Stimulated activated CD8-positive, alpha-beta memory T cell treated with anti-CD3 and anti-CD28 coated beads, Interleukin-7, amount 100 ng/mL, for 4 hours (primary cell): Measurements from ENCODE around the gene SNIP1.
"Not testable (repeated sequence)": the region's sequence is repeated elsewhere in the genome, so short reads cannot be mapped to it uniquely, and the experiment has no call there.

ENCODE experiments used
- DNase-seq, 2 donors: peaks; one replicate each; pipeline ENCODE4 v3.0.0-alpha.2; 2020; ENCODE audit warnings: low read depth in 2 of 2

Gene SNIP1

GRCh38 chr1:37559957-37560379 is 5.9 kb upstream of the SNIP1 start:
- not testable (repeated sequence) for DNase-seq

DNA sequence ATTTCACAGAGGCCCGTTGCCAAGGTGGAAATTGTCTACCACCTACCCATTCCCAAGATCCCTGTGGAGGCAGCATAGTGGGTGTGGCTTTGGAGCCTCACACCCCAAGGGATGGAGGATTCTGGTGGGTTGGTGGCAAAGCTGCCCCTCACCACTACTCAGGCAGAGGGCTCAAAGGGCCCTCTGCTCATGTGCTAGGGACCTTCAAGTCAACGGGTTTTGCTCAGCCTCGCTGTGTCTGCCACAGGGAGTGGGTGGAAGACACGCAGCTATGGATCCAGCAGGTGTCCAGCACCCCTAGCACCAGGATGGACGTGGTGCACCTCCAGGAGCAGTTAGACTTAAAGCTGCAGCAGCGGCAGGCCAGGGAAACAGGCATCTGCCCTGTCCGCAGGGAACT is 5.0 kb upstream of the SNIP1 start:
- no peak for DNase-seq

- DNase-seq = no peak
Observed at GRCh38 chr1:37558411-37558810, 4.3 kb upstream of the SNIP1 start.

DNA sequence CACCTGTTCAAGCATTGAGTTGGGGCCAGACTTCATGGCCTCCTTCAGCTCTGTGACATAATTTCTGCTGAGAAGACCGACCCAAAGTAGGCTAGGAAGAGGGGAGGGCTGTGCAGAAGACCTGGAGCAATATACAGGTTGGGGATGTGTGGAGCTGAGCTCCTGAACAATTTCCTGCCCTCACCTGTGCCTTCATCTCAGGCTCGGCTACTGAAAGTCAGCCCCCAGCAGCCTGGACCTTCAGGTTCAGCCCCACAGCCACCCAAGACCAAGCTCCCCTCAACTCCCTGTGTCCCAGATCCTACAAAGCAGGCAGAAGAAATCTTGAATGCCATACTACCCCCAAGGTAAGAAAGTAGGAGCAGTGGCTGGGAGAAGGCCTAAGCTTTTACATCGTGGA is 3.3 kb upstream of the SNIP1 start:
- DNase-seq = no peak

- DNase-seq = peak in 1 of 2 donors; percentile 0
Observed at GRCh38 chr1:37556712-37557196, 2.7 kb upstream of the SNIP1 start, which contains the start of gene DNALI1. Gene DNALI1, plus strand, starts transcription at chr1:37556940. Its CDS starts 55 bp downstream, at chr1:37556995.

- DNase-seq = no peak
Observed at GRCh38 chr1:37553598-37553926, 531 bp downstream of the SNIP1 start.

GRCh38 chr1:37549341-37549740 is 4.8 kb downstream of the SNIP1 start:
- no peak for DNase-seq

DNA sequence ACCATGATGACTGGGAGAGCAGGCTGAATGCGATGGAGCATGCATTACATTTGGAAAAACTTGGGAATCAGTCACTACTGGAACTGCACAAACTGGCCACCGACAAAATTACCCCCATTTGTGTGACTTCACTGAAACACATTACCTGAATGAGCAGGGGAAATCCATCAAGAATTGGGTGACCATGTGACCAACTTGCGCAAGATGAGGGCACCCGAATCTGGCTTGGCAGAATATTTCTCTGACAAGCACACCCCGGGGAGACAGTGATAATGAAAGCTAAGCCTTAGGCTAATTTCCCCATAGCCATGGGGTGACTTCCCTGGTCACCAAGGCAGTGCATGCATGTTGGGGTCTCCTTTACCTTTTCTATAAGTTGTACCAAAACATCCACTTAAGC is 9.1 kb downstream of the SNIP1 start:
- DNase-seq = no peak

DNA sequence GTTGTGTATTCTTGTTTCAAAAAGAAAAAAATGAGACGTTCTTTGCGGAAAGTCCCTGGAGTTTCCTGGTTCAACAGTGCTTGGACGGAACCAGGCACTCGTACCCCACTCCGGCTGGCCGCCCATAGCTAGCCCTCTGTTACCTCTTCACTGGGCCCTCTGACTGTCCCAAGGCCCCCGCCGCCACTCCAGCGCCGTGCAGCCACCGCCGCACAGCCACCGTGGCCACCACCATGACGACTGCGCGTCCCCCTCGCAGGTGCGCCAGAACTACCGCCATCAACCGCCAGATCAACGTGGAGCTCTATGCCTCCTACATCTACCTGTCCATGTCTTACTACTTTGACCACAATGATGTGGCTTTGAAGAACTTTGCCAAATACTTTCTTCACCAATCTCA is 9.6 kb downstream of the SNIP1 start:
- no peak for DNase-seq

DNA sequence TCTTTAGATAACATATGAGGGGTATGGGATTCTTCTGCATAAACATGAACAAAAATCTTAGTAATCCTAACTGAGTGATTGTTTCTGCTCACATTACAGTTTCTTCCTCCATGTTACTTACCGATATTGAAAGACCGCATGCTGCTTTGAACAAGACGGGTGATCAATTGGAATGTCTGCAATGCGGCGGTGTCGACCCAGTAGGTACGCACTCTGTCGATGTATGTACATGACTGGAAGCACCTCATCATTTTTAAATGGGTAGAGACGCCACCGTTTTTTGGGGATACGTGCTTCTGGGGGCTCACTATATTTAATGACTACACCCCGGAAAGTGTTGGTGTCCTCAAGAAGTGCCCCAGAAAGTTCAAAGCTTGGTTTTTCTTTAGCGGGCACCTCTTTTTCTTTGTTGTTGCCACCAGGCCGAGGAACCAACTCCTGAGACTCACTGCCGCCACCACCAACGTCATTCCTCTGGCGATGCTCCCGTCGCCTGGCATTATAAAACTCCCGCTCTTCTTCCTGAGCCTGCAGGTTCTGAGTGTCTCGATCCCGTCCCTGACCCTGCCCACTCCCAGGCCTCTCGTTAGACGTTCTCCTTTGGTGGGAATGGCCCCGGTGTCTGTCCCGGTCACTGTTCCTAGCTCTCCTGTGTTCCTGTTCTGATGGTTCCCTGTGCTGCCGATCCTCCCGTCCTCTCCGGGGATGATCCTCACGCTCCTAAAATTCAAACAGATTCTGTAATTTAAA is 13.9 kb downstream of the SNIP1 start:
- no peak for DNase-seq

DNA sequence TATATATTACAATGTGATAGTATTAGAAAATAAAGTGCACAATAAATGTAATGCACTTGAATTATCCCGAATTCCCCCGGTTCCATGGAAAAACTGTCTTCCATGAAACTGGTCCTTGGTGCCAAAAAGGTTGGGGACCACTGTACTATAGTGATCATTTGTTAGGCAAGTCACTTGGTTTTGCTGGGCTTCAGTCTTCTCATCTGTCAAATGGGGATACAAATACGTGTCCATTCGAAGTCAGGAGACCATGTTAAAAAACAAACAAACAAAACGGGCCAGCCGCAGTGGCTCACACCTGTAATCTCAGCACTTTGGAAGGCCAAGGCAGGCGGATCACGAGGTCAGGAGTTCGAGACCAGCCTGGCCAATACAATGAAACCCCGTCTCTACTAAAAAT is 14.9 kb downstream of the SNIP1 start:
- not testable (repeated sequence) for DNase-seq

- no peak for DNase-seq
Observed at GRCh38 chr1:37537378-37537777, 16.7 kb downstream of the SNIP1 start.

GRCh38 chr1:37533317-37534093 is 20.6 kb downstream of the SNIP1 start:
- DNase-seq = no peak

- not testable (repeated sequence) for DNase-seq
Observed at GRCh38 chr1:37532418-37533156, 21.5 kb downstream of the SNIP1 start.

DNA sequence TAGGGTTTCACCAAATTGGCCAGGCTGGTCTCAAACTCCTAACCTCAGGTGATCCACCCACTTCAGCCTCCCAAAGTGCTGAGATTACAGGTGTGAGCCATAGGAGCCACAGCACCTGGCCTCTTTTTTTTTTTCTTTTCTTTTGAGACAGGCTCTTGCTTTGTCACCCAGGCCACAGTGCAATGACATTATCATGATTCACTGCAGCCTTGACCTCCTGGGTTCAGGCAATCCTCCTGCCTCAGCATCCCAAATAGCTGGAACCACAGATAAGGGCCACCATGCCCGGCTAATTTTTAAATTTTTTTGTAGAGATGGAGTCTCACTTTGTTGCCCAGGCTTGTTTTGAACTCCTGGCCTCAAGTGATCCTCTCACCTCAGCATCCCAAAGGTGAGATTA is 24.2 kb downstream of the SNIP1 start:
- DNase-seq = not testable (repeated sequence)

DNA sequence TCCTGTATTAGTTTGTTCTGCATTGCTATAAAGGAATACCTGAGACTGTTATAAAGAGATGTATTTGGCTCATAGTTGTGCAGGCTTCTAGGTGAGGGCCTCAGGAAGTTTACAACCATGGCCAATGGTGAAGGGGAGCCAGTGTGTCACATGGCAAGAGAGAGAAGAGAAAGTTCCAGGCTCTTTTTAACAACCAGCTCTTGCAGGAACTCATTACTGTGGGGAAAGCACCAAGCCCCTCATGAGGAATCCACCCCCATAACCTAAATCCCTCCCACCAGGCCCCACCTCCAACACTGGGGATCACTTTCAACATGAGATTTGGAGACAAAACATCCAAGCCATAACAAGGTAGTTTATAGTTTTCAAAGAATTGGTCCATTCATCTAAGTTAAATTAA is 34.5 kb downstream of the SNIP1 start:
- DNase-seq = peak; percentile 13

DNA sequence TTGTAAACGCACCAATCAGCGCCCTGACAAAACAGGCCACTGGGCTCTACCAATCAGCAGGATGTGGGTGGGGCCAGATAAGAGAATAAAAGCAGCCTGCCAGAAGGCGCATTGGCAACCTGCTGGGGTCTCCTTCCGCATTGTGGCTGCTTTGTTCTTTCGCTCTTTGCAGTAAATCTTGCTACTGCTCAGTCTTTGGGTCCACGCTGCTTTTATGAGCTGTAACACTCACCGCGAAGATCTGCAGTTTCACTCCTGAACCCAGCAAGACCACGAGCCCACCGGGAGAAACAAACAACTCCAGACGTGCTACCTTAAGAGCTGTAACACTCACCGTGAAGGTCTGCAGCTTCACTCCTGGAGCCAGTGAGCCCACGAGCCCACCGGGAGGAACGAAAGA is 35.2 kb downstream of the SNIP1 start:
- peak; percentile 35 to 39 for DNase-seq

DNA sequence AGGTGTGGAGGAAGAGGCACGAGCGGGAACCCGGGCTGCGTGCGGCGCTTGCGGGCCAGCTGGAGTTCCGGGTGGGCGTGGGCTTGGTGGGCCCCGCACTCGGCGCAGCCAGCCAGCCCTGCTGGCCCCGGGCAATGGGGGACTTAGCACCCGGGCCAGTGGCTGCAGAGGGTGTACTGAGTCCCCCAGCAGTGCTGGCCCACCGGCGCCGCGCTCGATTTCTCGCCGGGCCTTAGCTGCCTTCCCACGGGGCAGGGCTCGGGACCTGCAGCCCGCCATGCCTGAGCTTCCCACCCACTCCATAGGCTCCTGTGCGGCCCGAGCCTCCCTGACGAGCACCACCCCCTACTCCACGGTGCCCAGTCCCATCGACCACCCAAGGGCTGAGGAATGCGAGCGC is 35.9 kb downstream of the SNIP1 start:
- DNase-seq = not testable (repeated sequence)

DNA sequence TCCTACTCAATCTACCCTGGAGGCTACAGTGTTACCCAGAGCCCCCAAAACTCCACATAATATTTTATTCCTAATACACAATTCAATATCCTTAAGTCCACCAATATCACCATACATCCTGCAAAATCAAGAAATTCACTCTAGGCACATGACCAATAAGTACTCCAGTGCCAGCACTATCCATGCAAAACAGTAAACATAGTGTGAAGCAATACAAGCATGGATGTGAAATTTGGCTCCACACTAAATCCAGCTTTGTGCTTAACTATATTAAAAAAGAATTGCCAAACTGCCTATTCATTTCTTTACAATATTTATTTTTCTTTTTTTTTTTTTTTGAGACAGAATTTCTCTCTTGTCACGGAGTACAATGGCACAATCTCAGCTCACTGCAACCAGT is 36.5 kb downstream of the SNIP1 start:
- DNase-seq = no peak

- DNase-seq = no peak
Observed at GRCh38 chr1:37515185-37516034, 38.7 kb downstream of the SNIP1 start.
